OCI-LY1 (cell line): ENCODE results near the gene TMEM171.

Source experiments
- H2AFZ ChIP-seq: fragments of 200-600 bp; sonication (generic), shearing (Covaris generic); 2 replicates; pipeline ENCODE4 v1.6.0; 2014; ENCODE audit warnings: antibody characterized with exemption, mild to moderate bottlenecking, low read length
- H3F3A ChIP-seq: fragments of 200-600 bp; sonication (generic), shearing (Covaris generic); 2 replicates; pipeline ENCODE4 v1.6.0; 2014; ENCODE audit warnings: mild to moderate bottlenecking, antibody characterized with exemption, low read length, moderate library complexity; ENCODE audit not compliant: insufficient read depth
- H3K27ac ChIP-seq: fragments of 200-600 bp; sonication (generic); 2 replicates; pipeline ENCODE4 v1.5.1; 2014; ENCODE audit warnings: low read length, mixed run types, mild to moderate bottlenecking, low read depth; ENCODE audit not compliant: poor library complexity, severe bottlenecking
- H3K27me3 ChIP-seq: fragments of 200-600 bp; sonication (generic); 2 replicates; pipeline ENCODE4 v1.6.0; 2014; ENCODE audit warnings: antibody characterized with exemption, mild to moderate bottlenecking, low read length, moderate library complexity; ENCODE audit not compliant: insufficient read depth
- H3K36me3 ChIP-seq: fragments of 200-600 bp; sonication (generic); 2 replicates; pipeline ENCODE4 v1.6.1; 2014; ENCODE audit warnings: mild to moderate bottlenecking, antibody characterized with exemption, low read length, moderate library complexity, mixed read lengths; ENCODE audit not compliant: insufficient read depth
- H3K4me1 ChIP-seq: fragments of 200-600 bp; sonication (generic); 2 replicates; pipeline ENCODE4 v1.5.1; 2014; ENCODE audit warnings: mild to moderate bottlenecking, low read length, moderate library complexity; ENCODE audit not compliant: insufficient read depth, severe bottlenecking
- H3K4me2 ChIP-seq: fragments of 200-600 bp; sonication (generic), shearing (Covaris generic); 2 replicates; pipeline ENCODE4 v1.6.1; 2014; ENCODE audit warnings: low read length
- H3K4me3 ChIP-seq: fragments of 200-600 bp; sonication (generic); 2 replicates; pipeline ENCODE4 v1.5.1; 2014; ENCODE audit warnings: low read length, low read depth, mild to moderate bottlenecking, mixed read lengths; ENCODE audit not compliant: poor library complexity, severe bottlenecking
- H3K79me2 ChIP-seq: fragments of 200-600 bp; shearing (Covaris generic); 2 replicates; pipeline ENCODE4 v1.6.1; 2016; ENCODE audit warnings: mixed run types, low read length, mixed read lengths; ENCODE audit not compliant: insufficient read depth
- H3K9ac ChIP-seq: fragments of 200-600 bp; sonication (generic), shearing (Covaris generic); 2 replicates; pipeline ENCODE4 v1.6.1; 2014; ENCODE audit warnings: mild to moderate bottlenecking, low read length, mixed read lengths
- H3K9me2 ChIP-seq: fragments of 200-600 bp; sonication (generic), shearing (Covaris generic); 2 replicates; pipeline ENCODE4 v1.6.1; 2014; ENCODE audit warnings: low read depth, mild to moderate bottlenecking, low read length, mixed read lengths
- H3K9me3 ChIP-seq: fragments of 200-600 bp; shearing (Covaris generic); 2 replicates; pipeline ENCODE4 v1.6.1; 2014; ENCODE audit warnings: low read length, mixed read lengths
- H4K20me1 ChIP-seq: fragments of 200-600 bp; sonication (generic), shearing (Covaris generic); 2 replicates; pipeline ENCODE4 v1.6.0; 2016; ENCODE audit warnings: mild to moderate bottlenecking, low read length; ENCODE audit not compliant: insufficient read depth
- CTCF ChIP-seq: fragments of 200-600 bp; sonication (generic), shearing (Covaris generic); IDR thresholded peaks from 2 replicates; pipeline ENCODE4 v1.5.1; 2017; ENCODE audit warnings: mild to moderate bottlenecking, antibody characterized with exemption, low read length, moderate library complexity, mixed read lengths
- EZH2 ChIP-seq: fragments of 200-600 bp; sonication (generic), shearing (Covaris generic); IDR thresholded peaks from 2 replicates; pipeline ENCODE4 v1.8.0; 2017; ENCODE audit warnings: borderline replicate concordance, mixed run types, mild to moderate bottlenecking, antibody characterized with exemption, low read length, moderate library complexity, mixed read lengths

TMEM171 gene

GRCh38 chr5:73158313-73158712, 37.9 kb downstream of the TMEM171 start:
- no peaks in the 10 kb centered on the region for H3F3A ChIP-seq
- no peak overlapping the region for H3K4me3 ChIP-seq
- H2AFZ ChIP-seq, result no peak overlapping the region
- no peak overlapping the region; the same call in 1 of the 2 replicates for H3K4me2 ChIP-seq
- H3K36me3 ChIP-seq, result no peaks in the 10 kb centered on the region
- H3K9me3 ChIP-seq, result no peaks in the 10 kb centered on the region
- no peaks in the 10 kb centered on the region for H3K9me2 ChIP-seq
- peak overlapping the region; percentile 87 for H3K27ac ChIP-seq
- H3K4me1 ChIP-seq, result peaks cover 71% of the 10 kb centered on the region
- no peaks in the 10 kb centered on the region for H4K20me1 ChIP-seq
- H3K27me3 ChIP-seq, result no peaks in the 10 kb centered on the region
- TF ChIP-seq EZH2, result no peak
- no peak for TF ChIP-seq CTCF
- H3K79me2 ChIP-seq, result no peaks in the 10 kb centered on the region
- H3K9ac ChIP-seq, result no peak overlapping the region

DNA sequence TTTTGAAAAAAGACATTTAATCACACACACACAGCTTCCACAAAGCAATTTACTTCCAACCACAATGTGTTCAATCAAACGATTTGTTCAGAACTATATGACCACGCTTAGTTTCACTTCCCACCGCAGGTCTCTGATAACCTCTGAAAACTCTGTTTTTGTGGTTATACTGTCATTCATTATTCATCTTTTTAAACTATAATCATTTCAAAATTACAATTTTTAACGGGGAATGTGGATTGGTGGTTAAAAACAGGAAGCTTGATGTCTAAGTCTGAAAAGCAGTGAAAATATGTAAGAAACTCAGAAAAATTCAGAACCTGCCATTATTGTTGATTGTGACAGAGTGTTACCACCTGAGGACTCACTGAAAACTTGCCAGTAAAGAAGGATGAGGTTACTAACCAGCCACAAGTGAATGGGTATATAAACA, 39.9 kb downstream of the TMEM171 start:
- no peaks in the 10 kb centered on the region for H4K20me1 ChIP-seq
- TF ChIP-seq EZH2, result no peak
- no peak for TF ChIP-seq CTCF
- H3K4me1 ChIP-seq, result peaks cover 74% of the 10 kb centered on the region
- no peaks in the 10 kb centered on the region for H3K9me2 ChIP-seq
- H3K27me3 ChIP-seq, result no peaks in the 10 kb centered on the region
- H3K9ac ChIP-seq, result peak overlapping the region; percentile 5; the same call in 1 of the 2 replicates
- H3K4me2 ChIP-seq, result peak overlapping the region; percentile 26
- no peaks in the 10 kb centered on the region for H3F3A ChIP-seq
- H2AFZ ChIP-seq, result no peak overlapping the region
- H3K79me2 ChIP-seq, result no peaks in the 10 kb centered on the region
- H3K9me3 ChIP-seq, result no peaks in the 10 kb centered on the region
- no peaks in the 10 kb centered on the region for H3K36me3 ChIP-seq
- H3K27ac ChIP-seq, result peak overlapping the region; percentile 87
- peak overlapping the region; percentile 18 for H3K4me3 ChIP-seq

DNA sequence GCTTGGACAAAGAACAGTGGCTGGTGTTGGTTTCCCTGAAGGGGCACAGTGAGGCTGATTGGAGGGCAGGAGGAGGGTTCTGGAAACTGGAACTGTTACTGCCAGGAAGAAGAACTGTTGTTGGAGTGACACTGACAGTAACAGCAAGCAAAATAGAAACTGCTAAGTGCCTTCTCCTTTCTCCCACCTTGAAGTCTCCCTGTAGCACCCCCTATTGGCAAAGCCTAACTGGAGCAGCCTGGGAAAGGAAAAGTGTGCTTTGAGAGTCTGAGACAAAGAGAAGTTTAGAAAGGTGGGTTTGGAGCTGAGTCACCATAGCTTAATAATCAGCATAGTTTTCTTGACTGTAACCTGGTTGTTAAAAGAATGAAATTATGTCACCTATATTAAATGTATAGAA, 50.1 kb downstream of the TMEM171 start:
- H3K4me3 ChIP-seq, result no peak overlapping the region
- H3K4me2 ChIP-seq, result no peak overlapping the region
- no peaks in the 10 kb centered on the region for H3K9me2 ChIP-seq
- H3K36me3 ChIP-seq, result no peaks in the 10 kb centered on the region
- no peaks in the 10 kb centered on the region for H4K20me1 ChIP-seq
- no peaks in the 10 kb centered on the region for H3K9me3 ChIP-seq
- no peaks in the 10 kb centered on the region for H3K79me2 ChIP-seq
- H3K27ac ChIP-seq, result no peak overlapping the region
- H2AFZ ChIP-seq, result no peak overlapping the region
- no peak overlapping the region for H3K9ac ChIP-seq
- no peaks in the 10 kb centered on the region for H3F3A ChIP-seq
- H3K4me1 ChIP-seq, result peaks cover 20% of the 10 kb centered on the region
- TF ChIP-seq EZH2 (no peak), CTCF (peak; percentile 68)
- H3K27me3 ChIP-seq, result no peaks in the 10 kb centered on the region
